Erythroblast (primary cell): ENCODE measurements around the gene NRK.

Source experiments
- GATA1 ChIP-seq: IDR thresholded peaks from 2 replicates; pipeline ENCODE4 v1.6.1; 2011; ENCODE audit warnings: low read depth, mild to moderate bottlenecking, control low read depth, low read length, moderate library complexity
- POLR2A ChIP-seq: IDR thresholded peaks from 2 replicates; pipeline ENCODE4 v1.6.1; 2011; ENCODE audit warnings: mild to moderate bottlenecking, low read length

GRCh38 chrX:105781804-105782203, 40.5 kb upstream of the NRK start:
- TF ChIP-seq POLR2A: no peak
- no peak for TF ChIP-seq GATA1
